Panc1 (cell line): ENCODE results near the gene SLC45A1. TPM values are rescaled to one million over a fixed set of nuclear protein-coding genes. Genes with fewer than 3 reads are reported as not detected.
A peak's percentile ranks its signal among the peaks of the same experiment; 100 is the strongest.

Experiments
- ATAC-seq: fragments of 200-7000 bp; cut with Tn5 transposase; 2 replicates; pipeline ENCODE4 v1.9.1; 2020; ENCODE audit warnings: mild to moderate bottlenecking, moderate library complexity
- BruUV-seq: library from RNA; stranded (reverse); fragments of 400-500 nt; replicated peaks from 2 replicates; lab custom pipeline; 2021; lab: Mats Ljungman, UMichigan
- CTCF ChIA-PET: fragments of 300-600 bp; sonication (Branson Sonifier 250); formaldehyde crosslinking; loops from one replicate; lab custom pipeline; 2022; ENCODE audit warnings: antibody characterized with exemption; lab: Charles Lee
- POLR2A ChIA-PET: fragments of 300-600 bp; sonication (Branson Sonifier 250); formaldehyde crosslinking; loops from one replicate; lab custom pipeline; 2022; ENCODE audit warnings: antibody characterized with exemption; lab: Charles Lee
- DNase-seq: peaks from one replicate; pipeline ENCODE4 v3.0.0-alpha.2; 2010; ENCODE audit warnings: low read depth, low spot score
- H3K27ac ChIP-seq: 2 replicates; pipeline ENCODE4 v1.5.1; 2011; ENCODE audit warnings: mild to moderate bottlenecking, low read length, inconsistent platforms
- H3K27me3 ChIP-seq: fragments of 200-500 bp; sonication (Bioruptor generic); 2 replicates; pipeline ENCODE4 v1.6.0; 2014; ENCODE audit warnings: low read length, inconsistent platforms; ENCODE audit not compliant: control insufficient read depth, insufficient read depth
- H3K36me3 ChIP-seq: fragments of 200-500 bp; sonication (Bioruptor generic); 2 replicates; pipeline ENCODE4 v1.5.1; 2014; ENCODE audit warnings: inconsistent platforms, mild to moderate bottlenecking, low read length, moderate library complexity; ENCODE audit not compliant: control insufficient read depth, insufficient read depth
- H3K4me1 ChIP-seq: 2 replicates; pipeline ENCODE4 v1.5.1; 2011; ENCODE audit warnings: inconsistent platforms, mild to moderate bottlenecking, low read length, moderate library complexity; ENCODE audit not compliant: control insufficient read depth, insufficient read depth
- H3K4me3 ChIP-seq, 2 experiments: 2 replicates each; pipeline ENCODE4 v1.5.1; 2011 to 2012; ENCODE audit warnings: low read depth in 2 of 2, low read length in 2 of 2, mild to moderate bottlenecking in 2 of 2, inconsistent platforms in 1 of 2, moderate library complexity in 1 of 2
- H3K9me3 ChIP-seq: fragments of 200-500 bp; sonication (Bioruptor generic); 2 replicates; pipeline ENCODE4 v1.5.1; 2014; ENCODE audit warnings: low read depth, mild to moderate bottlenecking, inconsistent platforms, low read length, moderate library complexity; ENCODE audit not compliant: control insufficient read depth, insufficient read depth
- POLR2AphosphoS5 ChIP-seq: IDR thresholded peaks from 2 replicates; pipeline ENCODE4 v1.6.1; 2012; ENCODE audit warnings: mild to moderate bottlenecking, low read depth, low read length, moderate library complexity
- SIN3A ChIP-seq: IDR thresholded peaks from 2 replicates; pipeline ENCODE4 v1.6.1; 2012; ENCODE audit warnings: low read depth, mild to moderate bottlenecking, low read length, moderate library complexity, borderline replicate concordance; ENCODE audit not compliant: insufficient read depth
- TCF7L2 ChIP-seq: IDR thresholded peaks from 2 replicates; pipeline ENCODE4 v1.6.1; 2011; ENCODE audit warnings: mild to moderate bottlenecking, low read depth, low read length, inconsistent platforms
- in situ Hi-C: cut with HindIII; loops from 2 replicates; pipeline ENCODE4 v1.10.0; 2016; ENCODE audit warnings: low sequenced_read_pairs, low pct_unique_long_range_greater_than_20kb
- intact Hi-C: fragments of 100-400 bp; cut with micrococcal nuclease; formaldehyde crosslinking; loops from one replicate; pipeline ENCODE4 v1.10.0; 2022; ENCODE audit not compliant: unreplicated experiment
- total RNA-seq: library from RNA; stranded (reverse); gene quantifications from one replicate; pipeline ENCODE4 v1.2.1, GENCODE V29; 2021; ENCODE audit not compliant: unreplicated experiment
- TF ChIP-seq, protein P1 (sequence below), 2 experiments: IDR thresholded peaks; 2 replicates each; pipeline ENCODE4 v1.6.1; 2011 to 2012; ENCODE audit warnings: low read depth in 2 of 2, control low read depth in 1 of 2, low read length in 1 of 2, mild to moderate bottlenecking in 1 of 2, moderate library complexity in 1 of 2; ENCODE audit not compliant: insufficient read depth in 1 of 2
- TF ChIP-seq, protein P2 (sequence below): fragments of 450-650 bp; IDR thresholded peaks from 2 replicates; pipeline ENCODE4 v1.5.1; 2017; ENCODE audit warnings: mild to moderate bottlenecking

Gene SLC45A1
- total RNA-seq, 1 experiment from 2014 or later = 11.3 TPM

DNA sequence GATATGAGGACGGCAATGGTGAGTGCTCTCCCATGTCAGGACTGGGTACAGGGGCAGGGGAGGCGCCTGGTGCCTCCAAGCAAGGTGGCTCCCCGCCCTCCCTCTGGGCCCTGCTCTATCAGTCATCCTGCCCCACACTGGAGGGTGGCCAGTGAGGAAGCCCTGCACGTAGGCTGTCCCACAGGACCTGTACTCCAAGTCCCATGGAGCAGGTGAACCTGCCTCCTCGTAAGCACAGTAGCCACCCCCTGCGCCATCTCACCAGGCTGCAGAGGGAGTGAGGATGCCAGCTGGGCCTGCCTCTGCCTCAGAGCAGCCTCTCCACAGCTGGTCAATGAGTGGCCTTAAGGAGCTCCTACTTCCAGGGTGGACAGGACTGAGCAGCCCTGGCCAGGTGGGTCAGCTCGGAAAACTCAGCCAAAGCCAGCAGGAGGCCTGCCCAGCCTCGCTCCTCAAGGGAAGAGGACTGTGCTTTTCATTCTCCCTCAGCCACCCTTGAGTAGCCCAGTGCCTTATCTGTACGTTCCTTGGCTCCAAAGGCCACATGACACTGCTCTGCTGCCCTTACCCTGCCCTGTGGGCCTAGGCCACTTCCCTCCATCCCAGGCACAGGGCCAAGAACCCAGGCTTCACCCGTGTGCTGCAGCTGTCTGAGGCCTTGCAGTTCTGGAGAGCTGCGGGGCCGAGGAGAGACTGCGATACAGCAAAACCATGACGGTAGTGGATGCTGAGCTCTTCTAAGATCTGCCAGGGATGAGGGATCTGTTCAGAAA lies 39.6 kb downstream of the SLC45A1 start:
- no peak for TF ChIP-seq SIN3A
- TF ChIP-seq, protein P1, sequence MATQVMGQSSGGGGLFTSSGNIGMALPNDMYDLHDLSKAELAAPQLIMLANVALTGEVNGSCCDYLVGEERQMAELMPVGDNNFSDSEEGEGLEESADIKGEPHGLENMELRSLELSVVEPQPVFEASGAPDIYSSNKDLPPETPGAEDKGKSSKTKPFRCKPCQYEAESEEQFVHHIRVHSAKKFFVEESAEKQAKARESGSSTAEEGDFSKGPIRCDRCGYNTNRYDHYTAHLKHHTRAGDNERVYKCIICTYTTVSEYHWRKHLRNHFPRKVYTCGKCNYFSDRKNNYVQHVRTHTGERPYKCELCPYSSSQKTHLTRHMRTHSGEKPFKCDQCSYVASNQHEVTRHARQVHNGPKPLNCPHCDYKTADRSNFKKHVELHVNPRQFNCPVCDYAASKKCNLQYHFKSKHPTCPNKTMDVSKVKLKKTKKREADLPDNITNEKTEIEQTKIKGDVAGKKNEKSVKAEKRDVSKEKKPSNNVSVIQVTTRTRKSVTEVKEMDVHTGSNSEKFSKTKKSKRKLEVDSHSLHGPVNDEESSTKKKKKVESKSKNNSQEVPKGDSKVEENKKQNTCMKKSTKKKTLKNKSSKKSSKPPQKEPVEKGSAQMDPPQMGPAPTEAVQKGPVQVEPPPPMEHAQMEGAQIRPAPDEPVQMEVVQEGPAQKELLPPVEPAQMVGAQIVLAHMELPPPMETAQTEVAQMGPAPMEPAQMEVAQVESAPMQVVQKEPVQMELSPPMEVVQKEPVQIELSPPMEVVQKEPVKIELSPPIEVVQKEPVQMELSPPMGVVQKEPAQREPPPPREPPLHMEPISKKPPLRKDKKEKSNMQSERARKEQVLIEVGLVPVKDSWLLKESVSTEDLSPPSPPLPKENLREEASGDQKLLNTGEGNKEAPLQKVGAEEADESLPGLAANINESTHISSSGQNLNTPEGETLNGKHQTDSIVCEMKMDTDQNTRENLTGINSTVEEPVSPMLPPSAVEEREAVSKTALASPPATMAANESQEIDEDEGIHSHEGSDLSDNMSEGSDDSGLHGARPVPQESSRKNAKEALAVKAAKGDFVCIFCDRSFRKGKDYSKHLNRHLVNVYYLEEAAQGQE (IDR thresholded peaks at IDR 0.05; ENCODE audit: insufficient read depth in 1 of 2, low read depth in 2 of 2, low read length in 1 of 2) = no peak
- TF ChIP-seq POLR2AphosphoS5 = no peak
- TF ChIP-seq, protein P2, sequence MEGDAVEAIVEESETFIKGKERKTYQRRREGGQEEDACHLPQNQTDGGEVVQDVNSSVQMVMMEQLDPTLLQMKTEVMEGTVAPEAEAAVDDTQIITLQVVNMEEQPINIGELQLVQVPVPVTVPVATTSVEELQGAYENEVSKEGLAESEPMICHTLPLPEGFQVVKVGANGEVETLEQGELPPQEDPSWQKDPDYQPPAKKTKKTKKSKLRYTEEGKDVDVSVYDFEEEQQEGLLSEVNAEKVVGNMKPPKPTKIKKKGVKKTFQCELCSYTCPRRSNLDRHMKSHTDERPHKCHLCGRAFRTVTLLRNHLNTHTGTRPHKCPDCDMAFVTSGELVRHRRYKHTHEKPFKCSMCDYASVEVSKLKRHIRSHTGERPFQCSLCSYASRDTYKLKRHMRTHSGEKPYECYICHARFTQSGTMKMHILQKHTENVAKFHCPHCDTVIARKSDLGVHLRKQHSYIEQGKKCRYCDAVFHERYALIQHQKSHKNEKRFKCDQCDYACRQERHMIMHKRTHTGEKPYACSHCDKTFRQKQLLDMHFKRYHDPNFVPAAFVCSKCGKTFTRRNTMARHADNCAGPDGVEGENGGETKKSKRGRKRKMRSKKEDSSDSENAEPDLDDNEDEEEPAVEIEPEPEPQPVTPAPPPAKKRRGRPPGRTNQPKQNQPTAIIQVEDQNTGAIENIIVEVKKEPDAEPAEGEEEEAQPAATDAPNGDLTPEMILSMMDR = no peak
- TF ChIP-seq TCF7L2 = no peak
- Histone ChIP-seq H3K9me3 (no peaks in the 10 kb centered on the region), H3K4me3 (no peak overlapping the region), H3K27me3 (no peaks in the 10 kb centered on the region), H3K36me3 (peaks cover 28% of the 10 kb centered on the region), H3K27ac (no peak overlapping the region), H3K4me1 (no peaks in the 10 kb centered on the region; the same call in 1 of the 2 replicates)
- BruUV-seq = no TSS peak
- in situ Hi-C loops (no loop called here), intact Hi-C loops (no loop called here)
- no peak for DNase-seq
- CTCF ChIA-PET = interaction anchor here (1.2 kb wide), 1 partner anchor 8 kb away, joined by 5 read pairs; no protein-coding TSS in a partner anchor
- ATAC-seq = 0 out of 2 replicates have a peak, but pooled peaks have one; percentile 4
- POLR2A ChIA-PET = no interaction called here

DNA sequence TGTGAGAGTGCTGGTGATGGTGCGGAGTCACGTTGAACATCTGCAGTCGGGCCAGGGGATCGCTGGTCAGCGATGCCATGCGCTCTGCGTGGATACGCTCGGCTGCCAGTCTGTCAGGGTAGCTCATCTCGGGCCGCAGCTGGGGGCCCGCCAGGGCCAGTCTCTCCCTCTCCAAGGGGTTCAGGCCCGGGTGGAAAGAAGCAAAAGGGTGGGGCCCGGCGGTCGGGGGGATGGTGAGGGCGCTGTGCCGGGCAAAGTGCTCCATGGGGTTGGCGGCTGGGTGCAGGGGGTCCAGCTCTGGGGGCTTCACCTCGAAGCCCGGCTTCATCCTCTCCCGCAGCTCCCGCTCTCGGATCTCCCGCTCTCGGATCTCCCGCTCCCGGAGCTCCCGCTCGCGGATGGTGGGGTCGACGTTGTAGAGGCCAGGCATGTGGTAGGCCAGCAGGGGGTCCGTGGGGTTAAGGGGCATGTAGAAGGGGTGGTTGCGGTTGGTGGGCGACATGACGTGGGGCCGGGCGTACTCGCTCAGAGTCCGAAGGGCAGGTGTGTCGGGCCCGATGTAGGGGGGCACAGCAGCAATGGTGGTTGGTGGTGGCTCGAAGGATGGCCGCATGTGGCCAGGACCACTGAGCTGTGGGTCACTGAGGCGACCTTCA lies 40.5 kb downstream of the SLC45A1 start:
- ChIA-PET CTCF (interaction anchor here (0.5 to 1.2 kb wide), 2 partner anchors 9 to 559 kb away, joined by 3 to 5 read pairs; no protein-coding TSS in a partner anchor), POLR2A (no interaction called here)
- TF ChIP-seq SIN3A (no peak), TCF7L2 (no peak), POLR2AphosphoS5 (no peak)
- TF ChIP-seq, protein P2 = no peak
- TF ChIP-seq, protein P1 (IDR thresholded peaks at IDR 0.05; ENCODE audit: insufficient read depth in 1 of 2, low read depth in 2 of 2, low read length in 1 of 2) = no peak
- H3K36me3 ChIP-seq = peaks cover 27% of the 10 kb centered on the region
- in situ Hi-C loops (no loop called here), intact Hi-C loops (no loop called here)
- H3K9me3 ChIP-seq = no peaks in the 10 kb centered on the region
- no peaks in the 10 kb centered on the region; the same call in 1 of the 2 replicates for H3K4me1 ChIP-seq
- ATAC-seq (no peak), DNase-seq (no peak)
- BruUV-seq = no TSS peak
- H3K27ac ChIP-seq = no peak overlapping the region
- H3K4me3 ChIP-seq = no peak overlapping the region
- H3K27me3 ChIP-seq = no peaks in the 10 kb centered on the region
